Measurements from ENCODE around the gene SGSM2. TPM values are rescaled to one million over a fixed set of nuclear protein-coding genes. Genes with fewer than 3 reads are reported as not detected.

Gene SGSM2
- total and polyA plus RNA-seq, 9 donors = 35.2 to 56.5 (median 42.4) TPM

DNA sequence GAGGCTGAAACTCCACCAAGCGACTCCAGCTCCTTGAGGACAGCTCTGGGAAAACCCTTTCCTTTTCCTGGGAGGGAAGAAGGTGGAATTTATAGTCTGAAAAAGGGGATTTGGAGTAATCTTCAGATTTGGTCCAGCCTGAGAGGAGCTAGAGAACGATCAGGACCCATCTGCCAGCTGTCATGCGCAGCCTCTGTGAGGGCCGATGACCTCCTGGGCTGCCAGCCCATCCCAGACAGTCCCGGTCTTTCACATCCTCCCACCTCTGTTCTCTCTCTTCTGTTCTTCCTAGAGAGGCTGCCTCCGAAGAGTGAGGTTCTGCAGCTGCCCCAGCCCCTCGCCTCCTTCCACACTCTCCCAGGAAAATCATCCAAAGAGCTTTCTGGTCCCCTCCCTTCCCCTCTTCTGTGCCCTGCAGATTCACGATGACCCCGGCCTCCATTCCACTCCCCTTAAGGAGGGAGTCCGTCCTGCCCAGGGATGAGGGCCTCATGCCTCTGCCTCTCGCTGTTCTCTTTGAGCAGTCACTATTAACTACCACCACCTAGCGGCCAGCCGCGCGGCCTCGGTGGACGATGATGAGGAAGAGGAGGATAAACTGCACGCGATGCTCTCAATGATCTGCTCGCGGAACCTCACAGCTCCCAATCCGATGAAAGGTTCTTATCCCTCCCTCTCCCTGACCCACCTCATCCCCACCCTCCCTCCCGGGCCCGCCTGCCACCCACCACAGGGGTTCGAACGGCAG is 29.6 kb downstream of the SGSM2 start:
- 72% methylated on average over 10 of the region's 26 CpGs for whole genome bisulfite sequencing (ENCODE audit: insufficient coverage)
- no peaks in the 10 kb centered on the region for H3K27me3 ChIP-seq (ENCODE audit: control insufficient read depth, insufficient read depth, low read length)
- H3K4me3 ChIP-seq (ENCODE audit: low read length) = no peak overlapping the region
- DNase-seq = no peak
- peaks cover 18% of the 10 kb centered on the region for H3K4me1 ChIP-seq (ENCODE audit: control insufficient read depth, insufficient read depth, low read length)
- H3K36me3 ChIP-seq (ENCODE audit: control insufficient read depth, insufficient read depth, low read length) = peaks cover 56% of the 10 kb centered on the region
- no peaks in the 10 kb centered on the region for H3K9me3 ChIP-seq (replicated peaks; ENCODE audit: control insufficient read depth, low read depth, low read length)
- no peak overlapping the region for H3K27ac ChIP-seq (ENCODE audit: low read length)

DNA sequence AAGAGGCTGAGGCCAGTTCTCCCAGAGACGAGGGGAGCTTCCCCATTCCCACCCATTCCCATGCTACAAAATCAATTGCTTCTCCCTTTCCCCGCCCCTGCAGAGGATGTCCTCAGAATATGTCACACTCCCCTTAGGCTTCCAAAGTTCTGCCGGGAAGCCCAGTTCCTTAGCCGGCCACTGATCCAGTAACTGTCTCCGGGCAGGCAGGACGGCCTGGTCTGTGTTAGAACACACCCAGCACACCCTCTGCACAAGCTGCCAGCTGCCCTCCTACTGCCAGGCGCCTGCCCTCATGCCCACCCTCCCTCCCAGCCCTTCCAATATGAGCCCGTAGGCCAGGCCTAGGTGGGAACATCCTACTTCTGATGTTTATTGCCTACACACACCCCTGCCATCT is 31.1 kb downstream of the SGSM2 start:
- no peaks in the 10 kb centered on the region for H3K27me3 ChIP-seq (ENCODE audit: control insufficient read depth, insufficient read depth, low read length)
- no peaks in the 10 kb centered on the region for H3K9me3 ChIP-seq (replicated peaks; ENCODE audit: control insufficient read depth, low read depth, low read length)
- H3K4me3 ChIP-seq (ENCODE audit: low read length) = no peak overlapping the region
- 82% methylated on average over 7 of the region's 8 CpGs for WGBS (ENCODE audit: insufficient coverage)
- H3K4me1 ChIP-seq (ENCODE audit: control insufficient read depth, insufficient read depth, low read length) = peaks cover 16% of the 10 kb centered on the region
- peaks cover 57% of the 10 kb centered on the region for H3K36me3 ChIP-seq (ENCODE audit: control insufficient read depth, insufficient read depth, low read length)
- no peak overlapping the region for H3K27ac ChIP-seq (ENCODE audit: low read length)
- DNase-seq = no peak

DNA sequence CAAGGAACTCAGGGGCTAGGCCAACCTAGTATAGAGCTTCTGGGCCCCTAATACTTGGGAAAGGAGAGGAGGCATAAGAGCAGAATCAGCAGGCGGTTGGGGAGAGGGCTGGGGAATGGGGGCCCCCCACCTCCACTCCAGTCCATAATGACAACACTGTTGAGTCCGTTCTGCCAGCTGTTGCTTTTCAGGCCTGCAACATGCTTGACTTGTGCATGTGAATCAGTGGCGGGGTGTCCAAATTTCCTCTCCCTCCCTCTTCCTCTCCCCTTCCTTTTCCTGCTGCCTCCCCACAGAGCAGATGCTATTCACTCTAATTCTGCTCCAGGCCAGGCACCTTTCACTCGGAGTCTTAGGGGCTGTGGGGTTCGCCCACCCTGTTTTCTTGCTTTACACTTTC is 31.7 kb downstream of the SGSM2 start:
- Histone ChIP-seq H3K9me3 (replicated peaks; ENCODE audit: control insufficient read depth, low read depth, low read length) (no peaks in the 10 kb centered on the region), H3K36me3 (ENCODE audit: control insufficient read depth, insufficient read depth, low read length) (peaks cover 63% of the 10 kb centered on the region), H3K27me3 (ENCODE audit: control insufficient read depth, insufficient read depth, low read length) (no peaks in the 10 kb centered on the region), H3K4me1 (ENCODE audit: control insufficient read depth, insufficient read depth, low read length) (peaks cover 9% of the 10 kb centered on the region), H3K4me3 (ENCODE audit: low read length) (no peak overlapping the region), H3K27ac (ENCODE audit: low read length) (no peak overlapping the region)
- DNase-seq = no peak
- WGBS (ENCODE audit: insufficient coverage) = 53% methylated on average over 4 of the region's 5 CpGs

DNA sequence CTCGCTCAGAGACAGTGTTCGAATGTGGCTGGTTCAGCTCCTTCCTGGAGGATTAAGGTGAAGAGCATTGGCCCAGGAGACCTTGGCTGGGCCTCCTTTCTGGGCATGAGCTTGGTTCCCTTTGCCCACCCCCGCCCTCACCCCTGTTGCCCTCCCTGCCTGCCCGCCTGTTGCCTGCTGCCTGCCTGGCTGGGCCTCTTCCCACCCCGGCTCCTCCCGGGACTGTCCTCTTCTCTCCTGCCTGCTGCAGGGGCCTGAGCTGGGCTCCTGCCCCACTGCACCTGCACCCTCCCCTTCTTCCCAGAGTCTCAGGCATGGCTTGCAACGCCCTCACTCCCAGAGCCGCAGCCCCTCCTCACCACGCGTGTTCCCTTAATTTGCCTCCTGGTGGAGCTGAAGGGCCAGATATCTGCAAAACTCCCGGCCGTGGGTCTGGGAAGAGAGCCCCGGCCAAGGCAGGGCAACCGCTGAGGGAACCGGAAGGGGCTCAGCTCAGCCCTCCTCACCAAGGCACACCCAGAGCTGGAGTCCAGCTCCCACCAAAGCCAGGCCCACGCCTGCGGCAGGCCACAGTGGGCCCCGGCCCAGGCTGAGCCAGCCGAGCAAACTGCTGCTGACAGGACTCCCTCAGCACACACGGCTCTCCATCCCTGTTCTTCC is 32.4 kb downstream of the SGSM2 start:
- Histone ChIP-seq H3K27ac (ENCODE audit: low read length) (no peak overlapping the region), H3K36me3 (ENCODE audit: control insufficient read depth, insufficient read depth, low read length) (peaks cover 64% of the 10 kb centered on the region), H3K9me3 (replicated peaks; ENCODE audit: control insufficient read depth, low read depth, low read length) (no peaks in the 10 kb centered on the region), H3K4me1 (ENCODE audit: control insufficient read depth, insufficient read depth, low read length) (peaks cover 3% of the 10 kb centered on the region), H3K4me3 (ENCODE audit: low read length) (no peak overlapping the region), H3K27me3 (ENCODE audit: control insufficient read depth, insufficient read depth, low read length) (no peaks in the 10 kb centered on the region)
- DNase-seq = no peak
- WGBS (ENCODE audit: insufficient coverage) = 33% methylated on average over 18 of the region's 20 CpGs

DNA sequence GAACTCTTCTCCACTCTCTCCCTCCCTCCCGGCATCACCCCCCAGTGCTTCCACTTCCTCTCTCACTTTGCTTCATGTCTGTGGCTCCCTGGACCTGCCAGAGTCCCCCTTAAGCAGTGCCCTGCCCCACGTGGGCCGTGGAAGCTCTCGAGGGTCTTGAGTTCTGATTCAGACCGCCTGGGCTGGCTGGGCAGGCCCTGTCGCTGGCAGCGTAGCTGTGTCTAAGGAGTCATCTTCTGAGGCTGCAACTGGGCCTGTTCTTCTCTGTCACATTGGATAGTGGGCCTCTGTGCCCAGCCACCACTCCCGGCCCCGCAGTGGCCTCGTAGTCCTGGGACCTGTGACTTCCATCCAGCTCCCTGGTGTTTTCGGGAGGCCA is 32.9 kb downstream of the SGSM2 start:
- Histone ChIP-seq H3K4me1 (ENCODE audit: control insufficient read depth, insufficient read depth, low read length) (no peaks in the 10 kb centered on the region), H3K4me3 (ENCODE audit: low read length) (no peak overlapping the region), H3K27ac (ENCODE audit: low read length) (no peak overlapping the region), H3K9me3 (replicated peaks; ENCODE audit: control insufficient read depth, low read depth, low read length) (no peaks in the 10 kb centered on the region), H3K36me3 (ENCODE audit: control insufficient read depth, insufficient read depth, low read length) (peaks cover 63% of the 10 kb centered on the region), H3K27me3 (ENCODE audit: control insufficient read depth, insufficient read depth, low read length) (no peaks in the 10 kb centered on the region)
- WGBS (ENCODE audit: insufficient coverage) = 77% methylated on average over 11 of the region's 11 CpGs
- no peak for DNase-seq

DNA sequence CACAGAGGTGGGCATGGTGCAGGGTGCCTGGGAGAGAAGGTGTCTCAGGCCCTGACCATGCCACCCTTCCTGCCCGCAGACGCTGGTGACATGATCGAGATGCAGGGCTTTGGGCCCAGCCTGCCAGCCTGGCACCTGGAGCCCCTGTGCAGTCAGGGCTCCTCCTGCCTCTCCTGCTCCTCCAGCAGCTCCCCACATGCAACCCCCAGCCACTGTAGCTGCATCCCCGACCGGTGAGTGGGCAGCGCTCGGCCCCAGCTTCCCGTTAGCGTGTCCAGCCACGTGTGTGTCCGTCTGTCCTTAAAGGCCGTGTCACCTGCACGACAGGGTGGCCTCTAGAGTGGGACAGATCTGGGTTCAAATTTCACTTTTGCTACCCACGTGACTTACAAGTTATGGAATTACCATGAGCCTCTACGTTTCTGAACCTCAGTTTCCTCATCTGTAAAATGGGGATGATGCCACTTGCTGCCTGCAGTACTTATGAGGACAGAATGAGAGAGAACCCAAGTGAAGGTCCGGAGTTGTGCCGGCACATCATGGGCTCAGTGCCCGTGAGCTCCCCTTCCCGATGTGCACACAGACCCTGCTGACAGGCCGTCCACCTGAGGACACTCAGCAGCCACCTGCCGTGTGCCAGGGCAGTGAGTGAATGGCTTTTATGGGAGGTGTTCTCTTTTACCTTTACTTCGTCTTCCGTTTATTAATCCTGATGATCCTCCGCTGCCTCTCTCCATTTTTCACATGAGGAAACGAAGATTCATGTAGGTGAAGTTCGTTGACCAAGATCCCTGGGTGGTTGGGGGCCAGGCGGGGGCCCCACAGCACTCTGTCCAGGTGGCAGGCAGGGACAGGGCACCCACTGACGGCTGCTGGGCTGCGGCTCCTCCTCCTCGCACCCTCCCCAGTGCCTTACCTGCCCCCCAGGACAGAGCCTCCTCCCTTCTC is 34.2 kb downstream of the SGSM2 start:
- H3K4me1 ChIP-seq (ENCODE audit: control insufficient read depth, insufficient read depth, low read length) = no peaks in the 10 kb centered on the region
- DNase-seq = no peak
- H3K4me3 ChIP-seq (ENCODE audit: low read length) = no peak overlapping the region
- H3K36me3 ChIP-seq (ENCODE audit: control insufficient read depth, insufficient read depth, low read length) = peaks cover 65% of the 10 kb centered on the region
- no peak overlapping the region for H3K27ac ChIP-seq (ENCODE audit: low read length)
- H3K9me3 ChIP-seq (replicated peaks; ENCODE audit: control insufficient read depth, low read depth, low read length) = no peaks in the 10 kb centered on the region
- no peaks in the 10 kb centered on the region for H3K27me3 ChIP-seq (ENCODE audit: control insufficient read depth, insufficient read depth, low read length)
- 90% methylated on average over 22 of the region's 30 CpGs for WGBS (ENCODE audit: insufficient coverage)

DNA sequence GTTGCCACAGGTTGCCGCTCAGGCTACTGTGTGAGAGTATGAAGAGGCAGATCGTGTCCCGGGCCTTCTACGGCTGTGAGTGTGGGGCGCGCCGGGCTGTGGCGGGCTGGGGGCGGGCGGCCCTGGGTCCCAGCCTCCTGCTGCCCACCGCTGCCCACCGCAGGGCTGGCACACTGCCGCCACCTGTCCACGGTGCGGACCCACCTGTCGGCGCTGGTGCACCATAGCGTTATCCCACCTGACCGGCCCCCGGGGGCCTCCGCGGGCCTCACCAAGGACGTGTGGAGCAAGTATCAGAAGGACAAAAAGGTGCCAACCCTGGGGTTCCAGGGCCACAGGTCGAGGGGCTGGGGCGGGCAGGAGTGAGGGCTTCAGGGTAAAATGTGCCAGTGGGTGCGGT is 34.9 kb downstream of the SGSM2 start:
- Histone ChIP-seq H3K9me3 (replicated peaks; ENCODE audit: control insufficient read depth, low read depth, low read length) (no peaks in the 10 kb centered on the region), H3K4me1 (ENCODE audit: control insufficient read depth, insufficient read depth, low read length) (no peaks in the 10 kb centered on the region), H3K4me3 (ENCODE audit: low read length) (no peak overlapping the region), H3K27me3 (ENCODE audit: control insufficient read depth, insufficient read depth, low read length) (no peaks in the 10 kb centered on the region), H3K36me3 (ENCODE audit: control insufficient read depth, insufficient read depth, low read length) (peaks cover 63% of the 10 kb centered on the region), H3K27ac (ENCODE audit: low read length) (no peak overlapping the region)
- no peak for DNase-seq
- 94% methylated on average over 22 of the region's 26 CpGs for WGBS (ENCODE audit: insufficient coverage)

DNA sequence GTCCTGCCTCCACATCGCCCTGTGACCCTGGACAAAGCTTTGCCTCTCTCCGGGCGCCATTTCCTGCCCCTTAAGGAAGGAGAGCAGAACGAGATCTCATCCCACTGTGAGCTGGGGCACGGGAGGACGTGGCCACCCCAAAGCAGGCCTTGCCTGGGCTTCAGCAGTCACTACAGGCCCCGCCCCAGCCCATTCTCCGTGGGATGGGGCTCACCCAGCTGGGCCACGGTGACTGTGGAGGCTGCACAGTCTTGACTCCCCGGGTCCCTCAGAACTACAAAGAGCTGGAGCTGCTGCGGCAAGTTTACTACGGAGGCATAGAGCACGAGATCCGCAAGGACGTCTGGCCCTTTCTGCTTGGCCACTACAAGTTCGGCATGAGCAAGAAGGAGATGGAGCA is 35.4 kb downstream of the SGSM2 start:
- Histone ChIP-seq H3K9me3 (replicated peaks; ENCODE audit: control insufficient read depth, low read depth, low read length) (no peaks in the 10 kb centered on the region), H3K27ac (ENCODE audit: low read length) (no peak overlapping the region), H3K4me3 (ENCODE audit: low read length) (no peak overlapping the region), H3K4me1 (ENCODE audit: control insufficient read depth, insufficient read depth, low read length) (no peaks in the 10 kb centered on the region), H3K27me3 (ENCODE audit: control insufficient read depth, insufficient read depth, low read length) (no peaks in the 10 kb centered on the region), H3K36me3 (ENCODE audit: control insufficient read depth, insufficient read depth, low read length) (peaks cover 64% of the 10 kb centered on the region)
- DNase-seq = no peak
- 85% methylated on average over 15 of the region's 16 CpGs for WGBS (ENCODE audit: insufficient coverage)

DNA sequence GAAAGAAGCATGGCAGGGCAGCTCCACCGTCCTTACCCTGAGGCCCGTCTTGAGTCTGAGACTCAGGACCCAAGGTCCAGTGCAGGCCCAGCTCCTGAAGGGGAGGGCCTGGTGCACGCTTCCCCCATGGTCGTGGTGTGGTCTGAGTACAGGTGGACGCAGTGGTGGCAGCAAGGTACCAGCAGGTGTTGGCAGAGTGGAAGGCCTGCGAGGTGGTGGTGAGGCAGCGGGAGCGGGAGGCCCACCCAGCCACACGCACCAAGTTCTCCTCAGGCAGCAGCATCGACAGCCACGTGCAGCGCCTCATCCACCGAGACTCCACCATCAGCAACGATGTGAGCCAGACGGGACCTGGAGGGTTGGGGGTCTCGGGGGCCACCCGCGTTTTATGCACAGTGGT is 35.9 kb downstream of the SGSM2 start:
- Histone ChIP-seq H3K4me3 (ENCODE audit: low read length) (no peak overlapping the region), H3K27me3 (ENCODE audit: control insufficient read depth, insufficient read depth, low read length) (no peaks in the 10 kb centered on the region), H3K9me3 (replicated peaks; ENCODE audit: control insufficient read depth, low read depth, low read length) (no peaks in the 10 kb centered on the region), H3K4me1 (ENCODE audit: control insufficient read depth, insufficient read depth, low read length) (no peaks in the 10 kb centered on the region), H3K36me3 (ENCODE audit: control insufficient read depth, insufficient read depth, low read length) (peaks cover 64% of the 10 kb centered on the region), H3K27ac (ENCODE audit: low read length) (no peak overlapping the region)
- 92% methylated on average over 18 of the region's 18 CpGs for WGBS (ENCODE audit: insufficient coverage)
- DNase-seq = no peak

Measured in muscle of leg (tissue), 11 donors.